Measurements from ENCODE around the gene PYGL. TPM values are rescaled to one million over a fixed set of nuclear protein-coding genes. Genes with fewer than 3 reads are reported as not detected.
A peak's percentile ranks its signal among the peaks of the same experiment; 100 is the strongest.

PYGL gene
- total and polyA plus RNA-seq, 2 donors (not counting 3 experiments of a cell fraction or from before 2014, with no cell fraction given): 15.1 to 45.7 TPM

DNA sequence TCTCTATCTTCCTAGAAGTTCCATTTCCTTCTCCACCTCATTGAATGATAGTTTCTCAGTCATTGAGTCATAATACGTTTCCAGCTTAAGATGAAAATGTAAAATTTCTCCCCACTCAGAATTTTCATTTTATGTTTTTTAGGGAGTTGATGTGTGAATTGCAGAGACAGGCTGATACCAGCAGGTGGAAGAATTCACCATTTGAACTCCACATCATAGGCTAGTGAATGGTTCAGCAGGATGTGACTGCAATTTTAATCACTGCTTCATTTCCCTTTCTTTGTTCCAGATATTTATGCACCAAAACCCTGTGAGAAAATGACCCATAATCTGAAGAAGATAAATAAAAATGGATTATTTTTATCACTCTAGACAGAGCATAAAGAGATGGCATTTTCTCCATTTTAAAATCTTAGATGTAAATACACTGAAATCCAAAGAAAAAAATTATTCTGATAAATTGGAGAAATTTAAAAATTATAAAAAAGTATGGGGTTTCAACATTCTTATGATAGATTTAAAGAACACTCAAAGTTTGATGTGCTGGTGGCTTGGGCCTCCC, 10.6 kb upstream of the PYGL start:
- H3K79me2 ChIP-seq (ENCODE audit: control insufficient read depth, insufficient read depth, low read length): no peaks in the 10 kb centered on the region
- H3K9me3 ChIP-seq (replicated peaks; ENCODE audit: control insufficient read depth, insufficient read depth, low read length): no peaks in the 10 kb centered on the region
- FAIRE-seq: peak; percentile 98
- H3K4me1 ChIP-seq (ENCODE audit: control insufficient read depth, extremely low read depth, insufficient read depth, low read length): peaks cover 18% of the 10 kb centered on the region
- no peak overlapping the region for H3K4me3 ChIP-seq (replicated peaks in 1 of 3; ENCODE audit: insufficient read depth in 1 of 3, low read depth in 1 of 3, low read length in 3 of 3)
- H3K9ac ChIP-seq (replicated peaks; ENCODE audit: extremely low read depth, insufficient read depth, low read length): peak overlapping the region; percentile 67
- TSS peak; percentile 75 for BruUV-seq (replicated peaks)
- peak; percentile 85 for DNase-seq (ENCODE audit: low read depth, low spot score)
- ChIA-PET POLR2A (no interaction called here), CTCF (interaction anchor here (0.7 to 2.7 kb wide), 10 partner anchors 10 to 825 kb away, joined by 3 to 12 read pairs (median 6); partner anchors contain the start of genes PYGL and TRIM9)
- dilution Hi-C loops (cut with MboI; ENCODE audit: extremely low pct_ligation_motif_present, low sequenced_read_pairs) (no loop called here), intact Hi-C loops (cut with micrococcal nuclease) (loop anchor here (1.0 to 5.0 kb wide), 3 partner anchors 142 to 825 kb away; partner anchors contain the start of gene TRIM9)
- peak overlapping the region; percentile 85 for H2AFZ ChIP-seq (ENCODE audit: low read depth, low read length)
- H3K4me2 ChIP-seq (ENCODE audit: insufficient read depth, low read length): peak overlapping the region; percentile 38
- H3K36me3 ChIP-seq (ENCODE audit: control insufficient read depth in 2 of 2, extremely low read depth in 1 of 2, insufficient read depth in 2 of 2, low read length in 2 of 2): no peaks in the 10 kb centered on the region
- H3K27me3 ChIP-seq (ENCODE audit: control insufficient read depth in 2 of 2, insufficient read depth in 2 of 2, low read length in 2 of 2): no peaks in the 10 kb centered on the region
- peak overlapping the region; percentile 98 for H3K27ac ChIP-seq (ENCODE audit: insufficient read depth, low read depth, low read length)
- H3K9me1 ChIP-seq (replicated peaks; ENCODE audit: control insufficient read depth, extremely low read depth, insufficient read depth, low read length): no peaks in the 10 kb centered on the region
- H4K20me1 ChIP-seq (replicated peaks; ENCODE audit: control insufficient read depth, extremely low read depth, insufficient read depth, low read length): no peaks in the 10 kb centered on the region
- no peak for TF ChIP-seq MYC (IDR thresholded peaks at IDR 0.05; ENCODE audit: low read depth, low read length)
- no peak for TF ChIP-seq EZH2 (IDR thresholded peaks at IDR 0.05; ENCODE audit: borderline replicate concordance, low read depth, low read length, severe bottlenecking)
- TF ChIP-seq, protein P1, sequence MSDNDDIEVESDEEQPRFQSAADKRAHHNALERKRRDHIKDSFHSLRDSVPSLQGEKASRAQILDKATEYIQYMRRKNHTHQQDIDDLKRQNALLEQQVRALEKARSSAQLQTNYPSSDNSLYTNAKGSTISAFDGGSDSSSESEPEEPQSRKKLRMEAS (IDR thresholded peaks at IDR 0.05; ENCODE audit: insufficient read depth, insufficient read length): no peak
- TF ChIP-seq POLR2AphosphoS5 (IDR thresholded peaks at IDR 0.05; ENCODE audit: insufficient read depth, low read depth, low read length): no peak
- TF ChIP-seq, protein P2, sequence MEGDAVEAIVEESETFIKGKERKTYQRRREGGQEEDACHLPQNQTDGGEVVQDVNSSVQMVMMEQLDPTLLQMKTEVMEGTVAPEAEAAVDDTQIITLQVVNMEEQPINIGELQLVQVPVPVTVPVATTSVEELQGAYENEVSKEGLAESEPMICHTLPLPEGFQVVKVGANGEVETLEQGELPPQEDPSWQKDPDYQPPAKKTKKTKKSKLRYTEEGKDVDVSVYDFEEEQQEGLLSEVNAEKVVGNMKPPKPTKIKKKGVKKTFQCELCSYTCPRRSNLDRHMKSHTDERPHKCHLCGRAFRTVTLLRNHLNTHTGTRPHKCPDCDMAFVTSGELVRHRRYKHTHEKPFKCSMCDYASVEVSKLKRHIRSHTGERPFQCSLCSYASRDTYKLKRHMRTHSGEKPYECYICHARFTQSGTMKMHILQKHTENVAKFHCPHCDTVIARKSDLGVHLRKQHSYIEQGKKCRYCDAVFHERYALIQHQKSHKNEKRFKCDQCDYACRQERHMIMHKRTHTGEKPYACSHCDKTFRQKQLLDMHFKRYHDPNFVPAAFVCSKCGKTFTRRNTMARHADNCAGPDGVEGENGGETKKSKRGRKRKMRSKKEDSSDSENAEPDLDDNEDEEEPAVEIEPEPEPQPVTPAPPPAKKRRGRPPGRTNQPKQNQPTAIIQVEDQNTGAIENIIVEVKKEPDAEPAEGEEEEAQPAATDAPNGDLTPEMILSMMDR (IDR thresholded peaks at IDR 0.05; ENCODE audit: extremely low read depth in 1 of 2, insufficient read depth in 1 of 2, low read depth in 1 of 2, low read length in 2 of 2): peak; percentile 58 to 61
- peak; percentile 66 for TF ChIP-seq JUN (IDR thresholded peaks at IDR 0.05; ENCODE audit: borderline replicate concordance, insufficient read depth, insufficient read length, low read depth)
- TF ChIP-seq POLR2A (IDR thresholded peaks at IDR 0.05; ENCODE audit: low read depth, low read length): no peak
- peak; percentile 45 for TF ChIP-seq GATA2 (IDR thresholded peaks at IDR 0.05; ENCODE audit: insufficient read depth, insufficient read length, low read depth, low read length)
- TF ChIP-seq FOS (IDR thresholded peaks at IDR 0.05; ENCODE audit: borderline replicate concordance, insufficient read depth, low read length): peak; percentile 73
